Measurements from ENCODE around the gene SSNA1.
"Not testable (repeated sequence)": the region's sequence is repeated elsewhere in the genome, so short reads cannot be mapped to it uniquely, and the experiment has no call there.

DNA sequence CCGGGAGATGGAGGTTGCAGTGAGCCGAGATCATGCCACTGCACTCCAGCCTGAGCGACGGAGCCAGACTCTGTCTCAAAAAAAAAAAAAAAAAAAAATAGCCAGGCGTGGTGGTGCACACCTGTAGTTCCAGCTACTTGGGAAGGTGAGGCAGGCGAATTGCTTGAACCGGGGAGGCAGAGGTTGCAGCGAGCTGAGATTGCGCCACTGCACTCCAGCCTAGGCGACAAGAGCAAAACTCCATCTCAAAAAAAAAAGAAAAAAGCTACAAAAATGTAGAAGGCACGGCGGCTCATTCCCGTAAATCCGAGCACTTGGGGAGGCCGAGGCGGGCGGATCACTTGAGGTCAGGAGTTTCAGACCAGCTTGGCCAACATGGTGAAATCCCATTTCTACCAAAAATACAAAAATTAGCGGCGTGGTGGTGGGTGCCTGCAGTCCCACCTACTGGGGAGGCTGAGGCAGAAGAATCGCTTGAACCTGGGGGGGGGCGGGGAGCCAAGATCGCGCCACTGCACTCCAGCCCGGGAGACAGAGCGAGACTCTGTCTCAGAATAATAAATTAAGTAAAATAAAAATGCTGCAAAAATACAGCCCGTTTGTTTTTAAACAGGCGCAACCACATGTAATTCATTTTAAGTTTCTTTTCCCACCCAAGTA is 51.2 kb downstream of the SSNA1 start:
- TF ChIP-seq, protein P1, sequence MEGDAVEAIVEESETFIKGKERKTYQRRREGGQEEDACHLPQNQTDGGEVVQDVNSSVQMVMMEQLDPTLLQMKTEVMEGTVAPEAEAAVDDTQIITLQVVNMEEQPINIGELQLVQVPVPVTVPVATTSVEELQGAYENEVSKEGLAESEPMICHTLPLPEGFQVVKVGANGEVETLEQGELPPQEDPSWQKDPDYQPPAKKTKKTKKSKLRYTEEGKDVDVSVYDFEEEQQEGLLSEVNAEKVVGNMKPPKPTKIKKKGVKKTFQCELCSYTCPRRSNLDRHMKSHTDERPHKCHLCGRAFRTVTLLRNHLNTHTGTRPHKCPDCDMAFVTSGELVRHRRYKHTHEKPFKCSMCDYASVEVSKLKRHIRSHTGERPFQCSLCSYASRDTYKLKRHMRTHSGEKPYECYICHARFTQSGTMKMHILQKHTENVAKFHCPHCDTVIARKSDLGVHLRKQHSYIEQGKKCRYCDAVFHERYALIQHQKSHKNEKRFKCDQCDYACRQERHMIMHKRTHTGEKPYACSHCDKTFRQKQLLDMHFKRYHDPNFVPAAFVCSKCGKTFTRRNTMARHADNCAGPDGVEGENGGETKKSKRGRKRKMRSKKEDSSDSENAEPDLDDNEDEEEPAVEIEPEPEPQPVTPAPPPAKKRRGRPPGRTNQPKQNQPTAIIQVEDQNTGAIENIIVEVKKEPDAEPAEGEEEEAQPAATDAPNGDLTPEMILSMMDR (IDR thresholded peaks at IDR 0.05): not testable (repeated sequence)
- not testable (repeated sequence) for TF ChIP-seq ZFX (IDR thresholded peaks at IDR 0.05; ENCODE audit: borderline replicate concordance)
